Effector memory CD8-positive, alpha-beta T cell (primary cell): ENCODE data around the gene DDT.
"Not testable (repeated sequence)": the region's sequence is repeated elsewhere in the genome, so short reads cannot be mapped to it uniquely, and the experiment has no call there.

ENCODE experiments used
- ATAC-seq: fragments of 150-1000 bp; cut with Tn5 transposase; replicated peaks from 2 replicates; pipeline ENCODE4 v1.10.0; 2021; ENCODE audit warnings: mild to moderate bottlenecking, moderate library complexity
- DNase-seq, 3 experiments: peaks; one replicate each; pipeline ENCODE4 v3.0.0; 2021
- H3K27ac Mint-ChIP-seq, 2 donors: one replicate each; pipeline ENCODE4 v1.8.0; 2022; ENCODE audit warnings: mild to moderate bottlenecking in 2 of 2, mixed read lengths in 2 of 2, moderate library complexity in 2 of 2
- H3K27me3 Mint-ChIP-seq, 2 donors: one replicate each; pipeline ENCODE4 v1.8.0; 2022; ENCODE audit warnings: mixed read lengths in 2 of 2
- H3K36me3 Mint-ChIP-seq: one replicate; pipeline ENCODE4 v1.8.0; 2022; ENCODE audit warnings: mild to moderate bottlenecking, moderate library complexity, mixed read lengths; ENCODE audit not compliant: insufficient read depth
- H3K4me1 Mint-ChIP-seq, 2 donors: one replicate each; pipeline ENCODE4 v1.8.0; 2022; ENCODE audit warnings: low read depth in 2 of 2, mixed read lengths in 2 of 2
- H3K4me3 Mint-ChIP-seq, 2 donors: one replicate each; pipeline ENCODE4 v1.8.0; 2022; ENCODE audit warnings: mild to moderate bottlenecking in 2 of 2, mixed read lengths in 2 of 2, moderate library complexity in 2 of 2
- H3K9me3 Mint-ChIP-seq, 2 donors: one replicate each; pipeline ENCODE4 v1.8.0; 2022; ENCODE audit warnings: mixed read lengths in 2 of 2

Gene DDT

DNA sequence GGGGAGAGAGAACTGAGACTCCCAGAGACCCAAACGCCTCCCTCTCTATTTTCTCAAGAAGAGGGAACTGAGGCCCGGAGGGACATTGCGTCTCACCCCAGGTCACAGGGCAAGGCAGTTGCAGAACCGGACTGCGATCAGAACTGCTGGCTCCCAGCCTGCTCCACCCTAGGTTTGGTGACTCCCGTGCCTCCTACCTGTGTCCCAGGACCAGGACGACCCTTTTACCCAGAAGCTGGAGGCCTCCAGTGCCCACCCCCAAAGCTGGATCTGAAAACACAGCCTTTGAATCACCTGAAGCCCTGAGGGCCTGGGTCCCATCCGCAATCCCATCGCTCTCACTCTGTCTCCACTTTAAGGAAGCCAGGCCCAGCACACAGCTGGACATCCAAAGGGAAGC, 29.6 kb upstream of the DDT start:
- Mint-ChIP-seq H3K4me1 (no peaks in the 10 kb centered on the region), H3K9me3 (no peaks in the 10 kb centered on the region), H3K36me3 (no peaks in the 10 kb centered on the region), H3K4me3 (no peak overlapping the region), H3K27me3 (peaks cover 8 to 10% of the 10 kb centered on the region in 2 donors), H3K27ac (no peak overlapping the region)
- ATAC-seq, result no peak
- DNase-seq, result no peak

- no peak for DNase-seq
- no peak overlapping the region for H3K27ac Mint-ChIP-seq
- peaks cover 4% of the 10 kb centered on the region for H3K36me3 Mint-ChIP-seq
- no peaks in the 10 kb centered on the region for H3K9me3 Mint-ChIP-seq
- no peak overlapping the region for H3K4me3 Mint-ChIP-seq
- peaks cover 8 to 10% of the 10 kb centered on the region in 2 donors for H3K27me3 Mint-ChIP-seq
- no peak for ATAC-seq
- H3K4me1 Mint-ChIP-seq, result no peaks in the 10 kb centered on the region
These were observed 28.6 kb upstream of the DDT start for GRCh38 chr22:24002851-24003250.

- Mint-ChIP-seq H3K27me3 (peaks cover 8 to 10% of the 10 kb centered on the region in 2 donors), H3K9me3 (no peaks in the 10 kb centered on the region), H3K36me3 (peaks cover 4% of the 10 kb centered on the region), H3K4me3 (no peak overlapping the region), H3K4me1 (no peaks in the 10 kb centered on the region), H3K27ac (no peak overlapping the region)
- DNase-seq (no peak), ATAC-seq (no peak)
These were observed 28.0 kb upstream of the DDT start for GRCh38 chr22:24002272-24002671.

DNA sequence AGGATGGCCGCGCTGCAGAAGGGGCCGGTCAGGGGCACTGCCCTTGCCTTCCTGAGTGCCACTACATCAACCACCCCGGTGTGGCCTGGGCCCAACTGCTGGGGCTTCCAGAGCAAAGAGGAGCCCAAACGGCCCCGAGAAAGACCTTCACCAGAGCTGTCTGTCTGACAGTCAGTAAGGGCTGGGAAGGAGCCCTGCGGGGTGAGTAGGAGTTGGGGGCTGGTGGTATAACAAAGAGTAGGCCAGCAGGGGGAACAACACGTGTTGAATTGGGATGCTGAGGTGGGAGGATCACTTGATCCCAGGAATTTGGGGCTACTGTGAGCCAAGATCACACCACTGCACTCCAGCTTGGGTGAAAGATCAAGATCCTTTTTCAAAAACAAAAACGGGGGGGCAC, 27.1 kb upstream of the DDT start:
- Mint-ChIP-seq H3K9me3 (no peaks in the 10 kb centered on the region), H3K27me3 (peaks cover 8 to 10% of the 10 kb centered on the region in 2 donors)

DNA sequence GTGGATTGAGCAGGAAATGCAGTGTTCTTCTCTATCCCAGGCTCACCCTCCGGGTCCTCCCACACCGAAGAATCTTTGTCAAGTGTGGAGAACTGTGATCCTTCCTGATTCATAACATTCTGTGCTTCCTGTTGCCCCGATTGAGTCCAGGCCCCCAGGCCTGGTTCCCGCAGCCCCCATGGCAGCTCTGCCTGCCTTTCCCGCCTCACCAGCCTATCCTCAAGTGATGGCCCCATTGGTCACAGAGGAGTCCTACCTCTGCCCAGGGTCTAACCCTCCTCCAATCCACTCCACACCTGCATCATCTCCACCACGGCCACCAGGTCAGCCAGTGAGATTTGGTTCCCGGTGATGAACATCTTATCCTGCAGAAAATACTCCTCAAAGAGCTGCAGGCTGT, 25.5 kb upstream of the DDT start:
- not testable (repeated sequence) for H3K9me3 Mint-ChIP-seq, ATAC-seq, H3K36me3 Mint-ChIP-seq, DNase-seq, H3K4me1 Mint-ChIP-seq, H3K4me3 Mint-ChIP-seq
- peaks cover 8 to 10% of the 10 kb centered on the region in 2 donors for H3K27me3 Mint-ChIP-seq
- peak overlapping the region in 1 of 2 donors; percentile 63 for H3K27ac Mint-ChIP-seq

More for the DNA sequence above, 27.1 kb upstream of the DDT start:
- peaks cover 4% of the 10 kb centered on the region for H3K36me3 Mint-ChIP-seq
- ATAC-seq (no peak), DNase-seq (no peak)
- H3K4me1 Mint-ChIP-seq, result peaks cover 0 to under 1% of the 10 kb centered on the region in 2 donors
- no peak overlapping the region for H3K27ac Mint-ChIP-seq
- no peak overlapping the region for H3K4me3 Mint-ChIP-seq

GRCh38 chr22:23997092-23997491, 22.9 kb upstream of the DDT start:
- Mint-ChIP-seq H3K27me3 (peaks cover 6 to 9% of the 10 kb centered on the region in 2 donors), H3K27ac (no peak overlapping the region), H3K36me3 (peaks cover 4% of the 10 kb centered on the region), H3K4me3 (no peak overlapping the region), H3K9me3 (no peaks in the 10 kb centered on the region), H3K4me1 (peaks cover 0 to 2% of the 10 kb centered on the region in 2 donors)
- ATAC-seq (no peak), DNase-seq (no peak)

DNA sequence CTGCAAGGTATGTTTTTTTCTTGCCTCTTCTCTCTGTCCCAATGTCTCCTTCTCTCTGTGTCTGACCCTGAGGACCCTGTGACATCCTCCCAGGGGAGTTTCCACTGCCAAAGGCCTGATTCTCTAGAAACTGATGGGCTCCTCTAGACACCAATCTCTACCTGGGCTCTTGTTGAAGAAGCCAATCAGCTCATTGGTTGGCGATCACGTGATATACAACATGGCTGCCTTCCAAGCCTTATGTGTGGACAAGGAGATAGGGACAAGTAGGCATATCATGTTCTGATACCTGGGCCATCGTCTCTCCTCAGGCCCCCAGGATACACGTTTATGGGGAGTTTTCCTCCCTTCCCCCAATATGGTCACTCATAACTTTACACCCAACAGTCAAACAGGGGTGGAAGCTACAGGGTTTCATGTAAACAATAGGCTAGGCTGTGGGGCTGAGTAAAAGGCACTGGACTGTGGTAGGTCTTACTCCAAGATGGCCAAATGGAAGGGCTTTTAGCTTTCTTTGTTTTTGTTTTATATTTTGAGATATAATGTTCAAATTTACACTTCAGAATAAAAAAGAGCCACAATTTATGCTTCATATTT, 19.4 kb upstream of the DDT start:
- H3K36me3 Mint-ChIP-seq, H3K4me1 Mint-ChIP-seq, DNase-seq, H3K9me3 Mint-ChIP-seq, H3K27ac Mint-ChIP-seq, H3K4me3 Mint-ChIP-seq, H3K27me3 Mint-ChIP-seq, ATAC-seq: not testable (repeated sequence)

GRCh38 chr22:23993080-23993479, 18.8 kb upstream of the DDT start:
- not testable (repeated sequence) for ATAC-seq, H3K4me1 Mint-ChIP-seq, H3K4me3 Mint-ChIP-seq, H3K27ac Mint-ChIP-seq, DNase-seq, H3K36me3 Mint-ChIP-seq, H3K9me3 Mint-ChIP-seq, H3K27me3 Mint-ChIP-seq

GRCh38 chr22:23989583-23990244, 15.5 kb upstream of the DDT start:
- not testable (repeated sequence) for H3K27me3 Mint-ChIP-seq, H3K4me1 Mint-ChIP-seq, H3K4me3 Mint-ChIP-seq

DNA sequence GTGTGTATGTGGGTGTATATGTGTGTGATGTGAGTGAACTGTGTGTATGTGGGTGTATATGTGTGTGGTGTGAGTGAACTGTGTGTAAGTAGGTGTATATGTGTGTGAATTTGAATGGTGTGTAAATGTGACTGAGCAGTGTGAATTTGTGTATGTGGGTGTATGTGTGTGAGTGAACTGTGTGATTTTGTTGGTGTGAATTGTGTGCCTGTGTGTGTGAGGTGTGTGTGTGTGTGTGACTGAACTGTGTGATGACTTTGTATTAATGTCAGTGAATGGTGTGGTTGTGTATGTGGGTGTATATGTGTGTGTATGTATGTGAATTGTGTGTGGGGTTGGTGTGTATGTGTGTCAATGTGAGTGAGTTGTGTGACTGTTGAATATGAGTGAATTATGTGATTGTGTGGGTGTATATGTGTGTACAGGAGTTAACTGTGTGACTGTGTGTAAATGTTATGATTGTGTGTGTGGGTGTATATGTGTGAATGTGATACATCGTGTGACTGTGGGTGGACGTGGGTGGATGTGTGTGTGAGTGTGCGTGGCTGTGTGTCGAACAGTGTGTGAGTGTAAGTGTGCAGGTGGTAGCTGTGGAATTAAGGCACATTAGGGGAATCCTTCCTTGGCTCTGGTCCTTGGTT, 12.4 kb upstream of the DDT start:
- H3K4me1 Mint-ChIP-seq, result not testable (repeated sequence)

More at GRCh38 chr22:23989583-23990244, 15.5 kb upstream of the DDT start:
- not testable (repeated sequence) for H3K9me3 Mint-ChIP-seq, DNase-seq, ATAC-seq, H3K36me3 Mint-ChIP-seq
- peak overlapping the region in 1 of 2 donors; percentile 65 for H3K27ac Mint-ChIP-seq

DNA sequence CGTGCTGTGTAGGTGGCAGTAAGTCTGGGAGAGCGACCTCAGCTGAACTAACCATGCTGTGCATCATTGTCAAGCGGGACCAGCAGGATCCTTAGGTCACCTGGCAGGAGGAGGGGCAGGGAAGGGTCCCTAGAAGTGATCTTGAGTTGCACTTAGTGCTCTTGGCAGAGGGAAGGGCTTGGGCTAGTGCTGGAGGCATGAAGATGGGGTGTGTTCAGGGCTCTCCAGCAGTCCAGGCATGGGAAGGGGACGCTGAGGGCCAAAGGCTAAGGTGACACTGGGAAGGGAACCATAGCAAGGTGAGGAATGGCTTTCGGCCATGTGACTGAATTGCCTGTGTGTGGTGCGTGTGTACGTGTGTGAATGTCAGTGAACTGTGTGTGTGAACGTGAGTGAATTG, 11.8 kb upstream of the DDT start:
- H3K4me3 Mint-ChIP-seq, ATAC-seq, H3K27me3 Mint-ChIP-seq, H3K36me3 Mint-ChIP-seq, H3K9me3 Mint-ChIP-seq, H3K27ac Mint-ChIP-seq, H3K4me1 Mint-ChIP-seq, DNase-seq: not testable (repeated sequence)

More for the DNA sequence above, 12.4 kb upstream of the DDT start:
- H3K4me3 Mint-ChIP-seq, DNase-seq, H3K27me3 Mint-ChIP-seq, ATAC-seq, H3K36me3 Mint-ChIP-seq, H3K9me3 Mint-ChIP-seq, H3K27ac Mint-ChIP-seq: not testable (repeated sequence)

- peak overlapping the region in 1 of 2 donors; percentile 23 for H3K27ac Mint-ChIP-seq
- no peaks in the 10 kb centered on the region for H3K36me3 Mint-ChIP-seq
- DNase-seq (peak; percentile 29 to 50 (median 34)), ATAC-seq (peak; percentile 91)
- no peaks in the 10 kb centered on the region for H3K9me3 Mint-ChIP-seq
- H3K27me3 Mint-ChIP-seq, result no peaks in the 10 kb centered on the region
- H3K4me3 Mint-ChIP-seq, result no peak overlapping the region
- H3K4me1 Mint-ChIP-seq, result peaks cover 3 to 4% of the 10 kb centered on the region in 2 donors
These were observed 10.2 kb upstream of the DDT start for GRCh38 chr22:23984430-23984829.

GRCh38 chr22:23980567-23980966, 6.3 kb upstream of the DDT start:
- H3K9me3 Mint-ChIP-seq, H3K4me3 Mint-ChIP-seq, H3K27me3 Mint-ChIP-seq, DNase-seq, ATAC-seq, H3K27ac Mint-ChIP-seq, H3K36me3 Mint-ChIP-seq, H3K4me1 Mint-ChIP-seq: not testable (repeated sequence)
